Neural crest cell (in vitro differentiated cells): ENCODE measurements around the gene ZNF611. TPM values are rescaled to one million over a fixed set of nuclear protein-coding genes. Genes with fewer than 3 reads are reported as not detected.
"Not testable (repeated sequence)": the region's sequence is repeated elsewhere in the genome, so short reads cannot be mapped to it uniquely, and the experiment has no call there.

Experiments
- DNase-seq: peaks from one replicate; pipeline ENCODE4 v3.0.0; 2021; ENCODE audit warnings: low read depth, mixed read lengths, low spot score
- H3K27ac Mint-ChIP-seq: one replicate; pipeline ENCODE4 v1.8.0; 2021; ENCODE audit warnings: mild to moderate bottlenecking, mixed read lengths; ENCODE audit not compliant: unreplicated experiment
- H3K27me3 Mint-ChIP-seq: 2 replicates; pipeline ENCODE4 v1.8.0; 2021; ENCODE audit warnings: low read depth, mild to moderate bottlenecking, mixed read lengths
- H3K36me3 Mint-ChIP-seq: 2 replicates; pipeline ENCODE4 v1.8.0; 2021; ENCODE audit warnings: low read depth, mild to moderate bottlenecking, mixed read lengths
- H3K4me1 Mint-ChIP-seq: 2 replicates; pipeline ENCODE4 v1.8.0; 2021; ENCODE audit warnings: mixed read lengths
- H3K4me3 Mint-ChIP-seq: one replicate; pipeline ENCODE4 v1.8.0; 2021; ENCODE audit warnings: mild to moderate bottlenecking, mixed read lengths
- H3K9me3 Mint-ChIP-seq: 2 replicates; pipeline ENCODE4 v1.8.0; 2021; ENCODE audit warnings: mixed read lengths
- CTCF ChIP-seq: fragments of 200-600 bp; sonication (generic); conservative IDR thresholded peaks from 2 replicates; pipeline ENCODE4 v1.5.0; 2021; ENCODE audit warnings: antibody characterized with exemption, mild to moderate bottlenecking
- total RNA-seq: library from RNA; stranded (reverse); gene quantifications from 2 replicates; pipeline ENCODE4 v1.2.1, GENCODE V29; 2021

Gene ZNF611
- total RNA-seq, 1 donor from 2014 or later, result 25.7 TPM

GRCh38 chr19:52691737-52692136 is 43.1 kb downstream of the ZNF611 start:
- H3K4me3 Mint-ChIP-seq, result peak overlapping the region; percentile 90
- no peak for TF ChIP-seq CTCF
- no peak overlapping the region for H3K27ac Mint-ChIP-seq
- peaks cover 37% of the 10 kb centered on the region for H3K4me1 Mint-ChIP-seq
- no peak for DNase-seq
- H3K9me3 Mint-ChIP-seq, result no peaks in the 10 kb centered on the region
- H3K36me3 Mint-ChIP-seq, result peaks cover 2% of the 10 kb centered on the region
- H3K27me3 Mint-ChIP-seq, result no peaks in the 10 kb centered on the region

DNA sequence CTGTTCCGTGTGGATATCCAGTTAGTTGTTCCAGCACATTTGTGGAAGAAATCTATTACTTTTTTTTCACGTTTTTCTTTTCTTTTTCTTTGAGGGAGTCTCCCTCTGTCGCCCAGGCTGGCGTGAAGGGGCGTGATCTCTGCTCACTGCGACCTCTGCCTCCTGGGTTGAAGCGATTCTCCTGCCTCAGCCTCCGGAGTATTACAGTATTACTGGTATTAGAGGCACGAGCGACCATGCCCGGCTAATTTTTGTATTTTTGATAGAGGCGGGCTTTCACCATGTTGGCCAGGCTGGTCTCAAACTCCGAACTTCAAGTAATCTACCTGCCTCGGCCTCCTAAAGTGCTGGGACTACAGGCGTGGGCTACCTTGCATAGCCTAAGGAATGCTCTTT is 43.6 kb downstream of the ZNF611 start:
- DNase-seq, result no peak
- Mint-ChIP-seq H3K4me1 (peaks cover 36% of the 10 kb centered on the region), H3K36me3 (peaks cover 2% of the 10 kb centered on the region), H3K27ac (no peak overlapping the region), H3K9me3 (no peaks in the 10 kb centered on the region), H3K27me3 (no peaks in the 10 kb centered on the region), H3K4me3 (peak overlapping the region; percentile 90)
- TF ChIP-seq CTCF, result no peak

DNA sequence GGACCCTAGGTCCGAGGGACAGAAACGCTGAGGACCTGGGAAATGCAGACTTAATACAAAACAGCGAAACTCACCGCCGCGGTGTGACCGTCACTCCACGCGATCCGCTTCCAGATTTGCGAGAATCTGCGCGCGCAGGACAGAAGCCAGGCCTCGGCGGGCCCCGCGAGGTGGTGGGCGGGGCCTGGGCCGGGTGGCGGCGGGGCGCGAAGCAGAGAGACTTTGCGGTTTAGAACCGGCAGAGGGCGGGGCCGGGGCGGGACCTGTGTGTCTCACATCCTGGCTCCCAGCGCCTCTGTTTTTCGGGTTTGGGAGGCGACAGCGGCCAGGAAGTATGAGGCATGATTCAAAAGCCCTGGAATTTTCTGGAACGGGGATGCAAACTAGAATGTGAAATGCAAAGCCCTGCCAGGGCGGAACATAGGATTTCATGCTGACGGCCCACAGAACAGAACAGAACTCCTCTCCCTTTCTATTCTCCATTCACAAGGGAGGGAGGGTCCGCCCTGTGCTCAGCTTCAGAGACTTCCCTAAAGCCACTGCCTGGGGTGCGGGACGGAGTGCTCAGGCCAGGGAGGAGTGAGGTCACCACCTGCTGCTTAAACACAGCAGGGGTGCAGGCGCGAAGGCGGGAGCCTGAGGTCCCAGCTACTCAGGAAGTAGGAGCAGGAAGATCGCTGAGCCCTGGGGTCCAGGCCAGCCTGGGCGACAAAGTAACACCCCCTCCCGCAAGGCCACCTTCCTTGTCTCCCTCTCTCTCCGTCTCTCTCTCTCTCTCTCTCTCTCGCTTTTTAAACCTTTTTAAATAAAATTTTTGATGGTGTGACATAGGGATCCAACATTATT is 44.3 kb downstream of the ZNF611 start:
- DNase-seq, result peak; percentile 89
- H3K4me1 Mint-ChIP-seq, result peaks cover 33% of the 10 kb centered on the region
- H3K27ac Mint-ChIP-seq, result peak overlapping the region; percentile 90
- peaks cover 2% of the 10 kb centered on the region for H3K36me3 Mint-ChIP-seq
- H3K27me3 Mint-ChIP-seq, result no peaks in the 10 kb centered on the region
- no peaks in the 10 kb centered on the region for H3K9me3 Mint-ChIP-seq
- H3K4me3 Mint-ChIP-seq, result peak overlapping the region; percentile 90
- TF ChIP-seq CTCF, result peak; percentile 55

- H3K9me3 Mint-ChIP-seq, result no peaks in the 10 kb centered on the region
Observed at GRCh38 chr19:52689843-52690368, 44.9 kb downstream of the ZNF611 start.

DNA sequence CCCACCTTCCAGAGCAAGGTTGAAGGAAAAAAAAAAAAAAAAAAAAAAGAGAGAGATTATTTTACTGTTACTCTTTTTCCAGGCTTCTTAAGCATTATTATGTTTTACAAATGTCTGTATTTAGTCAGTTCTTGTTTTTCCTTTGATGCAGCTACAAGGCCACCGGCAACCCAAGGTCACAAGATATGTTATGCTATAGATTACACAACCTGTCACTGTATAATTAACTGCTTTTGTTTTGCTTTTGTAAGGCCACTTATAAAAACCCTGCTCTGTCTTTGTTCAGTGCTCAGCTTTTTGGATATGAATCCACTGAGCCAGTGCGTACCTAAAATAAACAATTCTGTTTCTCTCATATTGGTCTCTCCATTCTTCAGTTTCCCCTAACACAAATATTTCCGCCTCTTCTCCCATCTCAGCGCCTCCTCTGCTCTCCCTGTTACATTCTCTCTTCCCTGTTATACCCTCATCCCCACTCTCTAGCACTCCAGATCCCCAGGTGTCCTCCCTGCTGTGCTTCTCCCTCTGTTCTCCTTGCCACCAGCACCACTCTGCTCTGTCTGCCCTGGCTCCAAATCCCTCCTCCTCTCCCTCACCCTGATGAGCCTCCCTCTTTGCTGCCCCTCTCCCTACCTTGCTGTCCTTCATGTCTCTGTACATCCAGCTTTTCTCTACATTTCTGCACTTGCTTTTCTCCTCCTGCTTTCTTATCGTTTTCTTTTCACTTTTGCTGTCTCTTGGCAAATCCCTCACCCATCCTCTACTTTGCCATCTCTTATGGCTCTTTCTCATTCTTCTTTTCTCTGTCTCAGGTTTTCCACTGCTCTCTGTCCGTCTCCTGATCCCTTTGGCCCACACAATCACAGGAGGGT is 45.7 kb downstream of the ZNF611 start:
- not testable (repeated sequence) for H3K27me3 Mint-ChIP-seq, H3K36me3 Mint-ChIP-seq, DNase-seq, H3K9me3 Mint-ChIP-seq
- Mint-ChIP-seq H3K27ac (peak overlapping the region; percentile 31), H3K4me3 (peak overlapping the region; percentile 90), H3K4me1 (peaks cover 44% of the 10 kb centered on the region)

More at GRCh38 chr19:52689843-52690368, 44.9 kb downstream of the ZNF611 start:
- TF ChIP-seq CTCF, result no peak
- Mint-ChIP-seq H3K4me3 (peak overlapping the region; percentile 90), H3K27ac (peak overlapping the region; percentile 90), H3K27me3 (no peaks in the 10 kb centered on the region), H3K36me3 (peaks cover 2% of the 10 kb centered on the region), H3K4me1 (peaks cover 38% of the 10 kb centered on the region)
- peak; percentile 13 for DNase-seq
